NT2/D1 (cell line): ENCODE data around the gene TNXB.
"Not testable (repeated sequence)": the region's sequence is repeated elsewhere in the genome, so short reads cannot be mapped to it uniquely, and the experiment has no call there.

Source experiments
- DNase-seq: peaks from one replicate; pipeline ENCODE4 v3.0.0-alpha.2; 2011; ENCODE audit warnings: low read depth, low spot score
- H3K27me3 ChIP-seq: 2 replicates; pipeline ENCODE4 v1.6.0; 2011; ENCODE audit warnings: mild to moderate bottlenecking; ENCODE audit not compliant: insufficient read length, insufficient read depth
- H3K36me3 ChIP-seq: 2 replicates; pipeline ENCODE4 v1.6.1; 2011; ENCODE audit warnings: mild to moderate bottlenecking, low read length, mixed read lengths; ENCODE audit not compliant: insufficient read depth, insufficient read length
- H3K4me1 ChIP-seq: 2 replicates; pipeline ENCODE4 v1.5.1; 2011; ENCODE audit not compliant: insufficient read depth, insufficient read length
- H3K4me3 ChIP-seq: 2 replicates; pipeline ENCODE4 v1.5.1; 2011; ENCODE audit warnings: low read depth; ENCODE audit not compliant: insufficient read length
- H3K9ac ChIP-seq: 2 replicates; pipeline ENCODE4 v1.6.0; 2011; ENCODE audit warnings: low read depth; ENCODE audit not compliant: insufficient read length
- H3K9me3 ChIP-seq: 2 replicates; pipeline ENCODE4 v1.5.1; 2011; ENCODE audit warnings: mild to moderate bottlenecking, low read length; ENCODE audit not compliant: insufficient read depth

Gene TNXB

DNA sequence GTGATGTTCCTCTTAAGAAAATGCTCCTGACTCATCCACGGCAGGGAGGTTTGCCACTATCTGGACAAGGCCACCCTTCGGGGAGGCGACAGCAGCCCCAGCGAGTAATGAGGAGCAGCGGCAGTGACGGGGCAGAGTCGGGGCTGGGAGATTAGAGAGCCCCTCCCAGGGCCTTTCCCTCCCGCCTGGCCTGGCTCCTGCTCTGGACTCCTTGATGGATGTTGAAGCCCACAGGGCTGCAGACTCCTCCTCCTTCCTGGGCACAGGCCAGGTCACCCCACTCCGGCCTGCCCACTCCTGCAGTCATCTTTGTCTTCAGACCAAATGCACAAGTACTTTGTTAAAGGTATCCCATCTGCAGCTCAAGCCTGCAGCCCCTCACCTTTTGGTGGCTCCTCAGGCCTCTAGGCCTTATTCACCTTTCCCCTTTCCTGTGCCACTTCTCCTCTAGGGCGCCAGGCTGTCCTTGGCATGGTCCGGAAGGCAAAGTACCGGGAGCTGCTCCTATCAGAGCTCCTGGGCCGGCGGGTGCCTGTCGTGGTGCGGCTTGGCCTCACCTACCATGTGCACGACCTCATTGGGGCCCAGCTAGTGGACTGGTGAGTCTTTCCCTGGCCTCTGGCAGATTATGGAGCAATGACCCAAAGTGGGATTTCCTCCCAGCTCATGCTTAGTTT lies 96.1 kb downstream of the TNXB start:
- DNase-seq, H3K9me3 ChIP-seq, H3K4me3 ChIP-seq, H3K27me3 ChIP-seq, H3K9ac ChIP-seq, H3K4me1 ChIP-seq, H3K36me3 ChIP-seq: not testable (repeated sequence)

GRCh38 chr6:32010856-32011530 lies 98.1 kb downstream of the TNXB start:
- not testable (repeated sequence) for DNase-seq, H3K9ac ChIP-seq, H3K36me3 ChIP-seq, H3K27me3 ChIP-seq, H3K4me3 ChIP-seq, H3K4me1 ChIP-seq, H3K9me3 ChIP-seq

DNA sequence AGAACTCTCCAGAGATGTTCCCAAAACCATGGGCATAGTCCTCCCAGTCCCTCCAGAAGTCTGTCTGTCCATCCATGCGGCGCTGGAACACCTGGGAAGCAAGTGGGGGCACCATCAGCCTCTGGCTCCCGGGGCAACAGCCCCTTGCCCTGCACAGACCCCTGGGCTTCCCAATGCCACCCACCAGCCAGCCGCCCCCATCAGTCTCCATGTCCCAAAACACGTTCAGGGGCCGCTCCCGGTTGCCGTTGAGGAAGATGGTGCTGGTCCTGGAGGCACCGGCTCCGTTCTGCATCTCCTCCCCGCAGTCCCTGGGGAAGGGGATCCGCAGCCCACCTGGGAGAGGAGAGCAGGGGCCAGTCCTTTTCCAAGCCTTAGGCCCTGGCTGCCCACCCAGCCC lies 99.6 kb downstream of the TNXB start:
- H3K36me3 ChIP-seq, DNase-seq, H3K9ac ChIP-seq, H3K9me3 ChIP-seq, H3K4me1 ChIP-seq, H3K27me3 ChIP-seq, H3K4me3 ChIP-seq: not testable (repeated sequence)

- not testable (repeated sequence) for H3K36me3 ChIP-seq, DNase-seq, H3K4me1 ChIP-seq, H3K9me3 ChIP-seq, H3K4me3 ChIP-seq, H3K9ac ChIP-seq, H3K27me3 ChIP-seq
These were observed 100.5 kb downstream of the TNXB start for GRCh38 chr6:32008616-32009015.

DNA sequence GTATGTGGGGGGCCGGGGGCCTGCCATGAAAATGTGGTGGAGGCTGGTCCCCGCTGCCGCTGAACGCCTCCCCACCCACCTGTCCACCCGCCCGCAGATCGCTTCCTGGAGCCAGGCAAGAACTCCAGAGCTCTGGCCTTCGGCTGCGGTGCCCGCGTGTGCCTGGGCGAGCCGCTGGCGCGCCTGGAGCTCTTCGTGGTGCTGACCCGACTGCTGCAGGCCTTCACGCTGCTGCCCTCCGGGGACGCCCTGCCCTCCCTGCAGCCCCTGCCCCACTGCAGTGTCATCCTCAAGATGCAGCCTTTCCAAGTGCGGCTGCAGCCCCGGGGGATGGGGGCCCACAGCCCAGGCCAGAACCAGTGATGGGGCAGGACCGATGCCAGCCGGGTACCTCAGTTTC lies 101.1 kb downstream of the TNXB start:
- not testable (repeated sequence) for H3K36me3 ChIP-seq, DNase-seq, H3K27me3 ChIP-seq, H3K4me1 ChIP-seq, H3K9ac ChIP-seq, H3K9me3 ChIP-seq, H3K4me3 ChIP-seq

GRCh38 chr6:32007086-32007485 lies 102.1 kb downstream of the TNXB start:
- not testable (repeated sequence) for H3K9ac ChIP-seq, DNase-seq, H3K9me3 ChIP-seq, H3K27me3 ChIP-seq, H3K36me3 ChIP-seq, H3K4me3 ChIP-seq, H3K4me1 ChIP-seq

- H3K4me1 ChIP-seq, H3K36me3 ChIP-seq, H3K27me3 ChIP-seq, H3K9me3 ChIP-seq, H3K9ac ChIP-seq, DNase-seq, H3K4me3 ChIP-seq: not testable (repeated sequence)
These were observed 103.1 kb downstream of the TNXB start for GRCh38 chr6:32005991-32006529.

DNA sequence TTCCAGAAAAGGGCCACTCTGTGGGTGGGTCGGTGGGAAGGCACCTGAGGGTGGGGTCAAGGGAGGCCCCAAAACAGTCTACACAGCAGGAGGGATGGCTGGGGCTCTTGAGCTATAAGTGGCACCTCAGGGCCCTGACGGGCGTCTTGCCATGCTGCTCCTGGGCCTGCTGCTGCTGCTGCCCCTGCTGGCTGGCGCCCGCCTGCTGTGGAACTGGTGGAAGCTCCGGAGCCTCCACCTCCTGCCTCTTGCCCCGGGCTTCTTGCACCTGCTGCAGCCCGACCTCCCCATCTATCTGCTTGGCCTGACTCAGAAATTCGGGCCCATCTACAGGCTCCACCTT lies 103.6 kb downstream of the TNXB start:
- H3K4me3 ChIP-seq, H3K4me1 ChIP-seq, H3K9ac ChIP-seq, DNase-seq, H3K9me3 ChIP-seq, H3K36me3 ChIP-seq, H3K27me3 ChIP-seq: not testable (repeated sequence)

- not testable (repeated sequence) for DNase-seq, H3K36me3 ChIP-seq, H3K4me3 ChIP-seq, H3K27me3 ChIP-seq, H3K4me1 ChIP-seq, H3K9ac ChIP-seq, H3K9me3 ChIP-seq
These were observed 104.1 kb downstream of the TNXB start for GRCh38 chr6:32004864-32005537.

GRCh38 chr6:32004393-32004792 lies 104.7 kb downstream of the TNXB start:
- DNase-seq, H3K36me3 ChIP-seq, H3K9ac ChIP-seq, H3K4me1 ChIP-seq, H3K4me3 ChIP-seq, H3K9me3 ChIP-seq, H3K27me3 ChIP-seq: not testable (repeated sequence)

GRCh38 chr6:32003301-32003700 lies 105.8 kb downstream of the TNXB start:
- H3K4me3 ChIP-seq, H3K9ac ChIP-seq, H3K36me3 ChIP-seq, DNase-seq, H3K9me3 ChIP-seq, H3K27me3 ChIP-seq, H3K4me1 ChIP-seq: not testable (repeated sequence)
